GM23338 (cell line): Measurements from ENCODE around the gene ADORA1. TPM values are rescaled to one million over a fixed set of nuclear protein-coding genes. Genes with fewer than 3 reads are reported as not detected.

Experiments used
- ATAC-seq: fragments of 200-7000 bp; cut with Tn5 transposase; 3 replicates; pipeline ENCODE4 v1.9.1; 2020
- DNase-seq: peaks from one replicate; pipeline ENCODE4 v3.0.0-alpha.2; 2015; ENCODE audit warnings: low spot score
- H2AFZ ChIP-seq: fragments of 200-600 bp; sonication (generic); 2 replicates; pipeline ENCODE4 v1.8.0; 2016; ENCODE audit warnings: antibody characterized with exemption, mild to moderate bottlenecking, moderate library complexity
- H3F3A ChIP-seq: fragments of 200-600 bp; sonication (generic); replicated peaks from 2 replicates; pipeline ENCODE4 v1.8.0; 2017; ENCODE audit warnings: antibody characterized with exemption, mixed run types, low read depth
- H3K27ac ChIP-seq: fragments of 200-600 bp; sonication (generic); 2 replicates; pipeline ENCODE4 v1.6.1; 2016; ENCODE audit warnings: low read depth
- H3K27me3 ChIP-seq: fragments of 200-600 bp; sonication (generic); 2 replicates; pipeline ENCODE4 v1.8.0; 2016; ENCODE audit warnings: mild to moderate bottlenecking, mixed run types, moderate library complexity; ENCODE audit not compliant: insufficient read depth
- H3K36me3 ChIP-seq: fragments of 200-600 bp; sonication (generic); 2 replicates; pipeline ENCODE4 v1.8.0; 2016; ENCODE audit warnings: mild to moderate bottlenecking; ENCODE audit not compliant: insufficient read depth
- H3K4me1 ChIP-seq: fragments of 200-600 bp; sonication (generic); 2 replicates; pipeline ENCODE4 v1.8.0; 2016; ENCODE audit warnings: mild to moderate bottlenecking, moderate library complexity; ENCODE audit not compliant: insufficient read depth
- H3K4me2 ChIP-seq: fragments of 200-600 bp; sonication (generic); 2 replicates; pipeline ENCODE4 v1.7.1; 2017; ENCODE audit warnings: mixed run types
- H3K4me3 ChIP-seq: fragments of 200-600 bp; sonication (generic); 2 replicates; pipeline ENCODE4 v1.6.1; 2016; ENCODE audit warnings: mixed run types
- H3K79me2 ChIP-seq: fragments of 200-600 bp; sonication (generic); replicated peaks from 2 replicates; pipeline ENCODE4 v1.8.0; 2017; ENCODE audit warnings: mild to moderate bottlenecking; ENCODE audit not compliant: insufficient read depth
- H3K9me2 ChIP-seq: fragments of 200-600 bp; sonication (generic); 2 replicates; pipeline ENCODE4 v1.8.0; 2017; ENCODE audit not compliant: insufficient read depth
- H4K20me1 ChIP-seq: fragments of 200-600 bp; sonication (generic); replicated peaks from 2 replicates; pipeline ENCODE4 v1.8.0; 2017; ENCODE audit warnings: mild to moderate bottlenecking; ENCODE audit not compliant: insufficient read depth
- H3K27ac Mint-ChIP-seq: 2 replicates; pipeline ENCODE4 v1.8.0; 2020; ENCODE audit warnings: inconsistent platforms, mild to moderate bottlenecking, moderate library complexity, mixed read lengths
- H3K27me3 Mint-ChIP-seq: 3 replicates; pipeline ENCODE4 v1.8.0; 2022; ENCODE audit warnings: low read depth, mild to moderate bottlenecking, moderate library complexity, mixed read lengths, inconsistent platforms; ENCODE audit not compliant: insufficient read depth, poor library complexity
- H3K36me3 Mint-ChIP-seq: 3 replicates; pipeline ENCODE4 v1.8.0; 2021; ENCODE audit warnings: low read depth, mild to moderate bottlenecking, inconsistent platforms, moderate library complexity, mixed read lengths
- H3K4me1 Mint-ChIP-seq: 3 replicates; pipeline ENCODE4 v1.8.0; 2020; ENCODE audit warnings: mild to moderate bottlenecking, inconsistent platforms, mixed read lengths
- H3K4me3 Mint-ChIP-seq: 3 replicates; pipeline ENCODE4 v1.8.0; 2021; ENCODE audit warnings: moderate library complexity, mild to moderate bottlenecking, inconsistent platforms, mixed read lengths
- H3K9me3 Mint-ChIP-seq: 3 replicates; pipeline ENCODE4 v1.8.0; 2020; ENCODE audit warnings: moderate library complexity, mild to moderate bottlenecking, inconsistent platforms, mixed read lengths
- CREB1 ChIP-seq: fragments of 250-450 bp; sonication (Bioruptor Pico); IDR thresholded peaks from 2 replicates; pipeline ENCODE4 v1.5.0; 2020; ENCODE audit warnings: low read depth, mild to moderate bottlenecking, moderate library complexity
- ETS1 ChIP-seq: IDR thresholded peaks from 2 replicates; pipeline ENCODE4 v1.6.1; 2016; ENCODE audit warnings: antibody characterized with exemption
- EZH2 ChIP-seq: fragments of 200-600 bp; sonication (generic); IDR thresholded peaks from one replicate; pipeline ENCODE4 v1.8.0; 2017; ENCODE audit warnings: antibody characterized with exemption, mild to moderate bottlenecking, low read depth; ENCODE audit not compliant: unreplicated experiment
- EZH2phosphoT487 ChIP-seq: fragments of 200-600 bp; sonication (generic); IDR thresholded peaks from one replicate; pipeline ENCODE4 v1.8.1; 2018; ENCODE audit warnings: antibody characterized with exemption; ENCODE audit not compliant: unreplicated experiment
- JUNB ChIP-seq: IDR thresholded peaks from one replicate; pipeline ENCODE4 v1.6.1; 2016; ENCODE audit warnings: antibody characterized with exemption; ENCODE audit not compliant: unreplicated experiment
- NANOG ChIP-seq: IDR thresholded peaks from 2 replicates; pipeline ENCODE4 v1.6.1; 2016; ENCODE audit warnings: antibody characterized with exemption, borderline replicate concordance
- POLR2AphosphoS5 ChIP-seq: IDR thresholded peaks from 2 replicates; pipeline ENCODE4 v1.6.1; 2016; ENCODE audit warnings: antibody characterized with exemption, low read depth
- STAT1 ChIP-seq: IDR thresholded peaks from one replicate; pipeline ENCODE4 v1.6.1; 2016; ENCODE audit warnings: antibody characterized with exemption; ENCODE audit not compliant: unreplicated experiment
- ZNF114 ChIP-seq: fragments of 250-450 bp; sonication (Bioruptor Pico); IDR thresholded peaks from 2 replicates; pipeline ENCODE4 v1.5.0; 2020; ENCODE audit warnings: mild to moderate bottlenecking, moderate library complexity
- ZNF331 ChIP-seq: fragments of 250-450 bp; sonication (Bioruptor Pico); IDR thresholded peaks from 2 replicates; pipeline ENCODE4 v1.5.0; 2020; ENCODE audit warnings: low read depth, mild to moderate bottlenecking, moderate library complexity
- polyA plus RNA-seq: library from polyadenylated mRNA; unstranded; fragments of >200 nt; fragmentation: Nextera tagmentation; extraction: Ambion mirVana; gene quantifications from 2 replicates; pipeline ENCODE4 v1.2.1, GENCODE V29; 2016
- total RNA-seq: library from RNA; depleted of rRNA; stranded (reverse); fragments of >200 nt; shearing (Covaris generic); gene quantifications from 2 replicates; pipeline ENCODE4 v1.2.3, GENCODE V29; 2014
- TF ChIP-seq, protein P1 (sequence below), 2 experiments: fragments of 200-600 bp in 1 of 2; sonication (generic) in 1 of 2; conservative IDR thresholded peaks; 2 replicates each; pipeline versions ENCODE4 v1.5.1 to v1.6.1; 2016 to 2017; ENCODE audit warnings: antibody characterized with exemption in 2 of 2, low read depth in 2 of 2, mild to moderate bottlenecking in 2 of 2, moderate library complexity in 1 of 2
- TF ChIP-seq, protein P2 (sequence below): fragments of 250-450 bp; sonication (Bioruptor Pico); IDR thresholded peaks from 2 replicates; pipeline ENCODE4 v1.5.0; 2020; ENCODE audit warnings: mild to moderate bottlenecking, moderate library complexity

ADORA1 gene
- total and polyA plus RNA-seq, 2 experiments from 2014 or later: 0.63 to 1.8 TPM

- TF ChIP-seq, protein P1, sequence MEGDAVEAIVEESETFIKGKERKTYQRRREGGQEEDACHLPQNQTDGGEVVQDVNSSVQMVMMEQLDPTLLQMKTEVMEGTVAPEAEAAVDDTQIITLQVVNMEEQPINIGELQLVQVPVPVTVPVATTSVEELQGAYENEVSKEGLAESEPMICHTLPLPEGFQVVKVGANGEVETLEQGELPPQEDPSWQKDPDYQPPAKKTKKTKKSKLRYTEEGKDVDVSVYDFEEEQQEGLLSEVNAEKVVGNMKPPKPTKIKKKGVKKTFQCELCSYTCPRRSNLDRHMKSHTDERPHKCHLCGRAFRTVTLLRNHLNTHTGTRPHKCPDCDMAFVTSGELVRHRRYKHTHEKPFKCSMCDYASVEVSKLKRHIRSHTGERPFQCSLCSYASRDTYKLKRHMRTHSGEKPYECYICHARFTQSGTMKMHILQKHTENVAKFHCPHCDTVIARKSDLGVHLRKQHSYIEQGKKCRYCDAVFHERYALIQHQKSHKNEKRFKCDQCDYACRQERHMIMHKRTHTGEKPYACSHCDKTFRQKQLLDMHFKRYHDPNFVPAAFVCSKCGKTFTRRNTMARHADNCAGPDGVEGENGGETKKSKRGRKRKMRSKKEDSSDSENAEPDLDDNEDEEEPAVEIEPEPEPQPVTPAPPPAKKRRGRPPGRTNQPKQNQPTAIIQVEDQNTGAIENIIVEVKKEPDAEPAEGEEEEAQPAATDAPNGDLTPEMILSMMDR (conservative IDR thresholded peaks at IDR 0.05; ENCODE audit: low read depth in 2 of 2): no peak
- TF ChIP-seq ZNF114 (no peak), POLR2AphosphoS5 (no peak)
Observed at GRCh38 chr1:203187689-203188264, 60.3 kb downstream of the ADORA1 start (continued).

DNA sequence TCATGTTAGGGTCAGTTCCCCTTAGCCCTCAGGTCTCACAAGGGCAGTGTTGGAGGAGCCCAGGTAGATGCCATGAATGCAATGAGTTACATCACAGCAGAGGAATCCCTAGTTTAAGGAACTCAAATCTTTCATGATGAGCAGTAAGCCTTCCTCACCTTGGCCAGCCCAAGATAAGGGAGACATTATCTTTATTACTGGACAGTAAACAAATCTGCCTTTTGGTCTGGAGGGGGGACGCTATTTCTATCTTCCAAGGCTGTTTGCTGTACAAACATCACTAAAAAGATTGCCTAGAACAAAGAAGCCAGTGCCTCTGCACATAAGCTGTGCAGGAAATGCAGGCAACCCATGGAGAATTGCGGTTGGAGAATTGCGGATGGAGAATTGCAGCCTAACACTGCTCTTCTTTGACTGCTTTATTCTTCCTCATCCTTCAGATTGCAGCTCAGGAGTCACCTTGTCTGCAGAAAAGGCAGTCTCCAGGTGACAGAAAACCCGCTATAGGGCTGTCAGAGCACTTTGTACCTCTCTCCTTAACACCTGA is 61.2 kb downstream of the ADORA1 start:
- no peaks in the 10 kb centered on the region for H3K9me3 Mint-ChIP-seq
- Histone ChIP-seq H3K27me3 (no peaks in the 10 kb centered on the region), H3K27ac (no peak overlapping the region), H2AFZ (no peak overlapping the region), H4K20me1 (no peaks in the 10 kb centered on the region), H3F3A (no peaks in the 10 kb centered on the region), H3K4me1 (peaks cover 17% of the 10 kb centered on the region), H3K4me3 (no peak overlapping the region), H3K9me2 (0 out of 2 replicates have a peak, but pooled peaks cover 5% of the 10 kb centered on the region), H3K36me3 (no peaks in the 10 kb centered on the region), H3K4me2 (no peak overlapping the region), H3K79me2 (no peaks in the 10 kb centered on the region)
- peaks cover 33% of the 10 kb centered on the region for H3K4me1 Mint-ChIP-seq
- no peaks in the 10 kb centered on the region for H3K36me3 Mint-ChIP-seq
- DNase-seq (no peak), ATAC-seq (no peak)
- H3K4me3 Mint-ChIP-seq: no peak overlapping the region
- H3K27ac Mint-ChIP-seq: no peak overlapping the region
- no peaks in the 10 kb centered on the region for H3K27me3 Mint-ChIP-seq
- TF ChIP-seq, protein P1 (conservative IDR thresholded peaks at IDR 0.05; ENCODE audit: low read depth in 2 of 2): no peak
- TF ChIP-seq STAT1 (no peak), JUNB (no peak), CREB1 (CRISPR knock-in tag) (no peak), EZH2phosphoT487 (no peak), POLR2AphosphoS5 (no peak), ZNF331 (CRISPR knock-in tag) (no peak), NANOG (no peak), ETS1 (no peak), ZNF114 (no peak), EZH2 (no peak)
- TF ChIP-seq, protein P2, sequence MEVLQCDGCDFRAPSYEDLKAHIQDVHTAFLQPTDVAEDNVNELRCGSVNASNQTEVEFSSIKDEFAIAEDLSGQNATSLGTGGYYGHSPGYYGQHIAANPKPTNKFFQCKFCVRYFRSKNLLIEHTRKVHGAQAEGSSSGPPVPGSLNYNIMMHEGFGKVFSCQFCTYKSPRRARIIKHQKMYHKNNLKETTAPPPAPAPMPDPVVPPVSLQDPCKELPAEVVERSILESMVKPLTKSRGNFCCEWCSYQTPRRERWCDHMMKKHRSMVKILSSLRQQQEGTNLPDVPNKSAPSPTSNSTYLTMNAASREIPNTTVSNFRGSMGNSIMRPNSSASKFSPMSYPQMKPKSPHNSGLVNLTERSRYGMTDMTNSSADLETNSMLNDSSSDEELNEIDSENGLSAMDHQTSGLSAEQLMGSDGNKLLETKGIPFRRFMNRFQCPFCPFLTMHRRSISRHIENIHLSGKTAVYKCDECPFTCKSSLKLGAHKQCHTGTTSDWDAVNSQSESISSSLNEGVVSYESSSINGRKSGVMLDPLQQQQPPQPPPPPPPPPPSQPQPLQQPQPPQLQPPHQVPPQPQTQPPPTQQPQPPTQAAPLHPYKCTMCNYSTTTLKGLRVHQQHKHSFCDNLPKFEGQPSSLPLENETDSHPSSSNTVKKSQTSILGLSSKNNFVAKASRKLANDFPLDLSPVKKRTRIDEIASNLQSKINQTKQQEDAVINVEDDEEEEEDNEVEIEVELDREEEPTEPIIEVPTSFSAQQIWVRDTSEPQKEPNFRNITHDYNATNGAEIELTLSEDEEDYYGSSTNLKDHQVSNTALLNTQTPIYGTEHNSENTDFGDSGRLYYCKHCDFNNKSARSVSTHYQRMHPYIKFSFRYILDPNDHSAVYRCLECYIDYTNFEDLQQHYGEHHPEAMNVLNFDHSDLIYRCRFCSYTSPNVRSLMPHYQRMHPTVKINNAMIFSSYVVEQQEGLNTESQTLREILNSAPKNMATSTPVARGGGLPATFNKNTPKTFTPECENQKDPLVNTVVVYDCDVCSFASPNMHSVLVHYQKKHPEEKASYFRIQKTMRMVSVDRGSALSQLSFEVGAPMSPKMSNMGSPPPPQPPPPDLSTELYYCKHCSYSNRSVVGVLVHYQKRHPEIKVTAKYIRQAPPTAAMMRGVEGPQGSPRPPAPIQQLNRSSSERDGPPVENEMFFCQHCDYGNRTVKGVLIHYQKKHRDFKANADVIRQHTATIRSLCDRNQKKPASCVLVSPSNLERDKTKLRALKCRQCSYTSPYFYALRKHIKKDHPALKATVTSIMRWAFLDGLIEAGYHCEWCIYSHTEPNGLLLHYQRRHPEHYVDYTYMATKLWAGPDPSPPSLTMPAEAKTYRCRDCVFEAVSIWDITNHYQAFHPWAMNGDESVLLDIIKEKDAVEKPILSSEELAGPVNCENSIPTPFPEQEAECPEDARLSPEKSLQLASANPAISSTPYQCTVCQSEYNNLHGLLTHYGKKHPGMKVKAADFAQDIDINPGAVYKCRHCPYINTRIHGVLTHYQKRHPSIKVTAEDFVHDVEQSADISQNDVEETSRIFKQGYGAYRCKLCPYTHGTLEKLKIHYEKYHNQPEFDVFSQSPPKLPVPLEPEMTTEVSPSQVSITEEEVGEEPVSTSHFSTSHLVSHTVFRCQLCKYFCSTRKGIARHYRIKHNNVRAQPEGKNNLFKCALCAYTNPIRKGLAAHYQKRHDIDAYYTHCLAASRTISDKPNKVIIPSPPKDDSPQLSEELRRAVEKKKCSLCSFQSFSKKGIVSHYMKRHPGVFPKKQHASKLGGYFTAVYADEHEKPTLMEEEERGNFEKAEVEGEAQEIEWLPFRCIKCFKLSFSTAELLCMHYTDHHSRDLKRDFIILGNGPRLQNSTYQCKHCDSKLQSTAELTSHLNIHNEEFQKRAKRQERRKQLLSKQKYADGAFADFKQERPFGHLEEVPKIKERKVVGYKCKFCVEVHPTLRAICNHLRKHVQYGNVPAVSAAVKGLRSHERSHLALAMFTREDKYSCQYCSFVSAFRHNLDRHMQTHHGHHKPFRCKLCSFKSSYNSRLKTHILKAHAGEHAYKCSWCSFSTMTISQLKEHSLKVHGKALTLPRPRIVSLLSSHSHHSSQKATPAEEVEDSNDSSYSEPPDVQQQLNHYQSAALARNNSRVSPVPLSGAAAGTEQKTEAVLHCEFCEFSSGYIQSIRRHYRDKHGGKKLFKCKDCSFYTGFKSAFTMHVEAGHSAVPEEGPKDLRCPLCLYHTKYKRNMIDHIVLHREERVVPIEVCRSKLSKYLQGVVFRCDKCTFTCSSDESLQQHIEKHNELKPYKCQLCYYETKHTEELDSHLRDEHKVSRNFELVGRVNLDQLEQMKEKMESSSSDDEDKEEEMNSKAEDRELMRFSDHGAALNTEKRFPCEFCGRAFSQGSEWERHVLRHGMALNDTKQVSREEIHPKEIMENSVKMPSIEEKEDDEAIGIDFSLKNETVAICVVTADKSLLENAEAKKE (CRISPR knock-in tag): no peak
